HG03097 (cell line): ENCODE results near the gene GNAL.

Experiments used
- ATAC-seq: cut with Tn5 transposase; IDR thresholded peaks from one replicate; pipeline ENCODE4 v1.9.1; 2021; ENCODE audit not compliant: unreplicated experiment, low FRiP score

Gene GNAL

GRCh38 chr18:11800566-11801334 lies 111.7 kb downstream of the GNAL start:
- ATAC-seq, result no peak

GRCh38 chr18:11801573-11801972 lies 112.5 kb downstream of the GNAL start:
- ATAC-seq, result no peak

- no peak for ATAC-seq
These were observed 113.1 kb downstream of the GNAL start for GRCh38 chr18:11802158-11802557.

- no peak for ATAC-seq
These were observed 113.5 kb downstream of the GNAL start for GRCh38 chr18:11802586-11802985.

- ATAC-seq, result no peak
These were observed 118.2 kb downstream of the GNAL start for GRCh38 chr18:11807233-11807632.

GRCh38 chr18:11808001-11808855 lies 119.2 kb downstream of the GNAL start:
- ATAC-seq, result no peak

GRCh38 chr18:11809895-11810294 lies 120.8 kb downstream of the GNAL start:
- no peak for ATAC-seq

- no peak for ATAC-seq
These were observed 121.3 kb downstream of the GNAL start for GRCh38 chr18:11810379-11810778.

- no peak for ATAC-seq
These were observed 121.9 kb downstream of the GNAL start for GRCh38 chr18:11811009-11811408.

- no peak for ATAC-seq
These were observed 128.2 kb downstream of the GNAL start for GRCh38 chr18:11817229-11817628.

GRCh38 chr18:11818486-11819203 lies 129.6 kb downstream of the GNAL start:
- ATAC-seq, result no peak

- ATAC-seq, result no peak
These were observed 130.9 kb downstream of the GNAL start for GRCh38 chr18:11819938-11820337.

- no peak for ATAC-seq
These were observed 131.6 kb downstream of the GNAL start for GRCh38 chr18:11820697-11821096.

GRCh38 chr18:11821208-11821607 lies 132.1 kb downstream of the GNAL start:
- no peak for ATAC-seq

GRCh38 chr18:11821643-11822237 lies 132.7 kb downstream of the GNAL start:
- ATAC-seq, result no peak

GRCh38 chr18:11823545-11823944 lies 134.5 kb downstream of the GNAL start:
- ATAC-seq, result no peak

- ATAC-seq, result no peak
These were observed 137.8 kb downstream of the GNAL start for GRCh38 chr18:11826836-11827235.

GRCh38 chr18:11828786-11829432 lies 139.8 kb downstream of the GNAL start:
- ATAC-seq, result no peak

- ATAC-seq, result no peak
These were observed 141.5 kb downstream of the GNAL start for GRCh38 chr18:11830585-11830984.

GRCh38 chr18:11831921-11832320 lies 142.9 kb downstream of the GNAL start:
- ATAC-seq, result no peak
